ENCODE results near the gene MCF2L.

DNA sequence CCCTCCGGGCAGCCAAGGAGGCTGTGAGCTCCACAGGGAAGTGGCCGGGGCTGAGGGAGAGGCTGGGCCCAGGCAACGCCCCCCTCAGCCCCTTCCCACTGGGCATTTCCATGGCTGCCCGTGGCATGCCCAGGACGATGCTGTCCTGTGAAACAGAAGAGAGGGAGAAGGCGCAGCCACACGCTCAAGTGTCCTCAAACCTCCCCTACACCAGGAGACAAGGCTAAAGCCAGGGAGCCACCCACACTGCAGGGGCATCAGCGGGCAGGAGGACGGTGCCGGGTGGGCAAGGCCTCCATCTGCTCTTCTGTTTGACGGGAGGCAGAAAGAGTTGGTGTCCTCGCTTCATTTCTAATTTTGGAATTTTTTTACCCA lies 175.2 kb downstream of the MCF2L start:
- TF ChIP-seq ISL1 (CRISPR knock-in tag; IDR thresholded peaks at IDR 0.05) (no peak), RARB (CRISPR knock-in tag; IDR thresholded peaks at IDR 0.05) (no peak), ZFP30 (CRISPR knock-in tag; IDR thresholded peaks at IDR 0.05) (no peak), TOX (CRISPR knock-in tag; IDR thresholded peaks at IDR 0.05; ENCODE audit: borderline replicate concordance) (no peak)
- TF ChIP-seq, protein P1, sequence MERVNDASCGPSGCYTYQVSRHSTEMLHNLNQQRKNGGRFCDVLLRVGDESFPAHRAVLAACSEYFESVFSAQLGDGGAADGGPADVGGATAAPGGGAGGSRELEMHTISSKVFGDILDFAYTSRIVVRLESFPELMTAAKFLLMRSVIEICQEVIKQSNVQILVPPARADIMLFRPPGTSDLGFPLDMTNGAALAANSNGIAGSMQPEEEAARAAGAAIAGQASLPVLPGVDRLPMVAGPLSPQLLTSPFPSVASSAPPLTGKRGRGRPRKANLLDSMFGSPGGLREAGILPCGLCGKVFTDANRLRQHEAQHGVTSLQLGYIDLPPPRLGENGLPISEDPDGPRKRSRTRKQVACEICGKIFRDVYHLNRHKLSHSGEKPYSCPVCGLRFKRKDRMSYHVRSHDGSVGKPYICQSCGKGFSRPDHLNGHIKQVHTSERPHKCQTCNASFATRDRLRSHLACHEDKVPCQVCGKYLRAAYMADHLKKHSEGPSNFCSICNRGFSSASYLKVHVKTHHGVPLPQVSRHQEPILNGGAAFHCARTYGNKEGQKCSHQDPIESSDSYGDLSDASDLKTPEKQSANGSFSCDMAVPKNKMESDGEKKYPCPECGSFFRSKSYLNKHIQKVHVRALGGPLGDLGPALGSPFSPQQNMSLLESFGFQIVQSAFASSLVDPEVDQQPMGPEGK (CRISPR knock-in tag; IDR thresholded peaks at IDR 0.05; ENCODE audit: borderline replicate concordance), result no peak
